ENCODE data around the gene GFRA1.

DNA sequence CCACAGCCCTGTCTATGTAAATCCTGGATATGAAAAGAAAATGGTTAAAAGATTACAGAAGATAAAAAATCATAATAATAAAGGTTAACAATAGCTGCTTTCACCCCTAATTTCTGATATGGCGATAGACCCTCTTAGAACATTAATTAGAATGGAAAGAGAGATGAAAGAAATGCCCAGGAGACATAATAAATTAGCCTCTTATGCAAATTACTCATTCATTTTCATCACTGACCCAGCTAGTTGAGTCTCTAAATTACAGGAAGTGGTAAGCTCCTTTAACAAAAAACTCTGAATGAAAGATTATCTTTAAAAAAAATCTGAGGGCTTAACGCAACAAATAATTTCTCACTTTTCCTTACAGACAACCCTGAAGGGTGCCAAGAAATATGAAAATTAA, 12.4 kb downstream of the GFRA1 start:
- TF ChIP-seq, protein P1, sequence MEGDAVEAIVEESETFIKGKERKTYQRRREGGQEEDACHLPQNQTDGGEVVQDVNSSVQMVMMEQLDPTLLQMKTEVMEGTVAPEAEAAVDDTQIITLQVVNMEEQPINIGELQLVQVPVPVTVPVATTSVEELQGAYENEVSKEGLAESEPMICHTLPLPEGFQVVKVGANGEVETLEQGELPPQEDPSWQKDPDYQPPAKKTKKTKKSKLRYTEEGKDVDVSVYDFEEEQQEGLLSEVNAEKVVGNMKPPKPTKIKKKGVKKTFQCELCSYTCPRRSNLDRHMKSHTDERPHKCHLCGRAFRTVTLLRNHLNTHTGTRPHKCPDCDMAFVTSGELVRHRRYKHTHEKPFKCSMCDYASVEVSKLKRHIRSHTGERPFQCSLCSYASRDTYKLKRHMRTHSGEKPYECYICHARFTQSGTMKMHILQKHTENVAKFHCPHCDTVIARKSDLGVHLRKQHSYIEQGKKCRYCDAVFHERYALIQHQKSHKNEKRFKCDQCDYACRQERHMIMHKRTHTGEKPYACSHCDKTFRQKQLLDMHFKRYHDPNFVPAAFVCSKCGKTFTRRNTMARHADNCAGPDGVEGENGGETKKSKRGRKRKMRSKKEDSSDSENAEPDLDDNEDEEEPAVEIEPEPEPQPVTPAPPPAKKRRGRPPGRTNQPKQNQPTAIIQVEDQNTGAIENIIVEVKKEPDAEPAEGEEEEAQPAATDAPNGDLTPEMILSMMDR (IDR thresholded peaks at IDR 0.05): no peak
- TF ChIP-seq POLR2A (IDR thresholded peaks at IDR 0.05): no peak

Measured in lower leg skin (tissue), 3 donors.